ENCODE data around the gene ELF2. TPM values are rescaled to one million over a fixed set of nuclear protein-coding genes. Genes with fewer than 3 reads are reported as not detected.
"Not testable (repeated sequence)": the region's sequence is repeated elsewhere in the genome, so short reads cannot be mapped to it uniquely, and the experiment has no call there.

Gene ELF2
- total RNA-seq, 2 donors from 2014 or later: 39.7 to 46.2 TPM

GRCh38 chr4:139144911-139145551, 32.0 kb downstream of the ELF2 start:
- Mint-ChIP-seq H3K27ac (no peak overlapping the region), H3K9me3 (no peaks in the 10 kb centered on the region), H3K27me3 (no peaks in the 10 kb centered on the region), H3K4me1 (ENCODE audit: low read depth in 2 of 2) (peaks cover 35 to 38% of the 10 kb centered on the region in 2 donors), H3K4me3 (no peak overlapping the region), H3K36me3 (peaks cover 5% of the 10 kb centered on the region)
- DNase-seq (ENCODE audit: low spot score): no peak
- no peak for ATAC-seq

- Mint-ChIP-seq H3K27ac (no peak overlapping the region), H3K27me3 (no peaks in the 10 kb centered on the region), H3K9me3 (no peaks in the 10 kb centered on the region), H3K4me3 (no peak overlapping the region), H3K4me1 (ENCODE audit: low read depth in 2 of 2) (peaks cover 35 to 38% of the 10 kb centered on the region in 2 donors), H3K36me3 (peaks cover 5% of the 10 kb centered on the region)
- ATAC-seq (no peak), DNase-seq (ENCODE audit: low spot score) (no peak)
Measured at GRCh38 chr4:139144161-139144859, 32.7 kb downstream of the ELF2 start.

GRCh38 chr4:139142980-139143379, 34.0 kb downstream of the ELF2 start:
- H3K4me1 Mint-ChIP-seq (ENCODE audit: low read depth in 2 of 2): peaks cover 33 to 35% of the 10 kb centered on the region in 2 donors
- no peaks in the 10 kb centered on the region for H3K9me3 Mint-ChIP-seq
- no peak for DNase-seq (ENCODE audit: low spot score)
- no peak overlapping the region for H3K4me3 Mint-ChIP-seq
- peaks cover 5% of the 10 kb centered on the region for H3K36me3 Mint-ChIP-seq
- ATAC-seq: no peak
- H3K27me3 Mint-ChIP-seq: no peaks in the 10 kb centered on the region
- H3K27ac Mint-ChIP-seq: no peak overlapping the region

GRCh38 chr4:139142087-139142486, 34.9 kb downstream of the ELF2 start:
- H3K36me3 Mint-ChIP-seq: peaks cover 5% of the 10 kb centered on the region

GRCh38 chr4:139137763-139138162, 39.3 kb downstream of the ELF2 start:
- ATAC-seq: no peak
- no peaks in the 10 kb centered on the region for H3K36me3 Mint-ChIP-seq

More at GRCh38 chr4:139142087-139142486, 34.9 kb downstream of the ELF2 start:
- no peaks in the 10 kb centered on the region for H3K27me3 Mint-ChIP-seq
- DNase-seq (ENCODE audit: low spot score) (no peak), ATAC-seq (no peak)
- no peaks in the 10 kb centered on the region for H3K9me3 Mint-ChIP-seq
- H3K4me1 Mint-ChIP-seq (ENCODE audit: low read depth in 2 of 2): peaks cover 30 to 33% of the 10 kb centered on the region in 2 donors
- no peak overlapping the region for H3K4me3 Mint-ChIP-seq
- H3K27ac Mint-ChIP-seq: no peak overlapping the region

GRCh38 chr4:139134403-139134802, 42.6 kb downstream of the ELF2 start:
- H3K4me3 Mint-ChIP-seq: no peak overlapping the region
- no peaks in the 10 kb centered on the region for H3K4me1 Mint-ChIP-seq (ENCODE audit: low read depth in 2 of 2)
- no peaks in the 10 kb centered on the region for H3K36me3 Mint-ChIP-seq
- ATAC-seq (no peak), DNase-seq (ENCODE audit: low spot score) (no peak)
- H3K27ac Mint-ChIP-seq: no peak overlapping the region
- H3K9me3 Mint-ChIP-seq: no peaks in the 10 kb centered on the region
- no peaks in the 10 kb centered on the region for H3K27me3 Mint-ChIP-seq

More at GRCh38 chr4:139137763-139138162, 39.3 kb downstream of the ELF2 start:
- Mint-ChIP-seq H3K27me3 (no peaks in the 10 kb centered on the region), H3K4me3 (no peak overlapping the region), H3K9me3 (no peaks in the 10 kb centered on the region), H3K4me1 (ENCODE audit: low read depth in 2 of 2) (peaks cover 12 to 14% of the 10 kb centered on the region in 2 donors), H3K27ac (no peak overlapping the region)
- DNase-seq (ENCODE audit: low spot score): no peak

- no peaks in the 10 kb centered on the region for H3K9me3 Mint-ChIP-seq
Measured at GRCh38 chr4:139131209-139131870, 45.7 kb downstream of the ELF2 start.

GRCh38 chr4:139129206-139129605, 47.8 kb downstream of the ELF2 start:
- no peak for ATAC-seq
- Mint-ChIP-seq H3K27ac (no peak overlapping the region), H3K4me3 (no peak overlapping the region), H3K27me3 (no peaks in the 10 kb centered on the region), H3K4me1 (ENCODE audit: low read depth in 2 of 2) (no peaks in the 10 kb centered on the region), H3K9me3 (no peaks in the 10 kb centered on the region), H3K36me3 (no peaks in the 10 kb centered on the region)
- no peak for DNase-seq (ENCODE audit: low spot score)

More at GRCh38 chr4:139131209-139131870, 45.7 kb downstream of the ELF2 start:
- Mint-ChIP-seq H3K27ac (no peak overlapping the region), H3K4me1 (ENCODE audit: low read depth in 2 of 2) (no peaks in the 10 kb centered on the region), H3K4me3 (no peak overlapping the region), H3K36me3 (no peaks in the 10 kb centered on the region), H3K27me3 (no peaks in the 10 kb centered on the region)
- ATAC-seq (no peak), DNase-seq (ENCODE audit: low spot score) (no peak)

- Mint-ChIP-seq H3K27ac (no peak overlapping the region), H3K9me3 (no peaks in the 10 kb centered on the region), H3K36me3 (no peaks in the 10 kb centered on the region), H3K4me1 (ENCODE audit: low read depth in 2 of 2) (no peaks in the 10 kb centered on the region), H3K4me3 (no peak overlapping the region), H3K27me3 (no peaks in the 10 kb centered on the region)
- ATAC-seq (no peak), DNase-seq (ENCODE audit: low spot score) (no peak)
Measured at GRCh38 chr4:139126898-139127297, 50.1 kb downstream of the ELF2 start.

GRCh38 chr4:139123910-139124309, 53.1 kb downstream of the ELF2 start:
- Mint-ChIP-seq H3K27ac (no peak overlapping the region), H3K4me1 (ENCODE audit: low read depth in 2 of 2) (no peaks in the 10 kb centered on the region), H3K27me3 (no peaks in the 10 kb centered on the region), H3K4me3 (no peak overlapping the region), H3K9me3 (no peaks in the 10 kb centered on the region), H3K36me3 (no peaks in the 10 kb centered on the region)
- DNase-seq (ENCODE audit: low spot score): no peak
- ATAC-seq: no peak

- H3K9me3 Mint-ChIP-seq: no peaks in the 10 kb centered on the region
- no peak overlapping the region for H3K4me3 Mint-ChIP-seq
- no peak overlapping the region for H3K27ac Mint-ChIP-seq
- H3K27me3 Mint-ChIP-seq: no peaks in the 10 kb centered on the region
- H3K4me1 Mint-ChIP-seq (ENCODE audit: low read depth in 2 of 2): no peaks in the 10 kb centered on the region
- no peaks in the 10 kb centered on the region for H3K36me3 Mint-ChIP-seq
- no peak for DNase-seq (ENCODE audit: low spot score)
- no peak for ATAC-seq
Measured at GRCh38 chr4:139118365-139118764, 58.7 kb downstream of the ELF2 start.

GRCh38 chr4:139115226-139115625, 61.8 kb downstream of the ELF2 start:
- H3K27ac Mint-ChIP-seq: no peak overlapping the region
- H3K9me3 Mint-ChIP-seq: no peaks in the 10 kb centered on the region

GRCh38 chr4:139114795-139115194, 62.2 kb downstream of the ELF2 start:
- DNase-seq (ENCODE audit: low spot score); H3K4me3 Mint-ChIP-seq; H3K9me3 Mint-ChIP-seq; H3K27ac Mint-ChIP-seq; H3K36me3 Mint-ChIP-seq; H3K27me3 Mint-ChIP-seq; ATAC-seq; H3K4me1 Mint-ChIP-seq (ENCODE audit: low read depth in 2 of 2): not testable (repeated sequence)

More at GRCh38 chr4:139115226-139115625, 61.8 kb downstream of the ELF2 start:
- H3K4me3 Mint-ChIP-seq: no peak overlapping the region
- H3K27me3 Mint-ChIP-seq: no peaks in the 10 kb centered on the region
- no peak for ATAC-seq
- no peak for DNase-seq (ENCODE audit: low spot score)
- no peaks in the 10 kb centered on the region for H3K4me1 Mint-ChIP-seq (ENCODE audit: low read depth in 2 of 2)
- H3K36me3 Mint-ChIP-seq: no peaks in the 10 kb centered on the region

- Mint-ChIP-seq H3K4me1 (ENCODE audit: low read depth in 2 of 2) (no peaks in the 10 kb centered on the region), H3K27me3 (no peaks in the 10 kb centered on the region), H3K27ac (no peak overlapping the region), H3K36me3 (no peaks in the 10 kb centered on the region), H3K9me3 (no peaks in the 10 kb centered on the region), H3K4me3 (no peak overlapping the region)
- ATAC-seq (no peak), DNase-seq (ENCODE audit: low spot score) (no peak)
Measured at GRCh38 chr4:139112650-139113049, 64.4 kb downstream of the ELF2 start.

All from natural killer cell treated with Interleukin-12 subunit alpha and Interleukin-12 subunit beta and Interleukin-15 and Interleukin-18, amount 100 ng/mL, for 72 hours (primary cell).